Stimulated activated memory B cell treated with anti-CD40 and anti-IgM and Interleukin-4, amounts not matched to agents 10 μg/mL and 1 μg/mL and 100 μg/mL, for 72 hours (primary cell): ENCODE data around the gene DMRT1.
A peak's percentile ranks its signal among the peaks of the same experiment; 100 is the strongest.
"Not testable (repeated sequence)": the region's sequence is repeated elsewhere in the genome, so short reads cannot be mapped to it uniquely, and the experiment has no call there.

ENCODE experiments used
- ATAC-seq: fragments of 150-1000 bp; cut with Tn5 transposase; 2 replicates; pipeline ENCODE4 v1.10.0; 2021
- H3K27ac Mint-ChIP-seq: one replicate; pipeline ENCODE4 v1.8.0; 2022; ENCODE audit warnings: mild to moderate bottlenecking, mixed read lengths
- H3K27me3 Mint-ChIP-seq: one replicate; pipeline ENCODE4 v1.8.0; 2022; ENCODE audit warnings: mixed read lengths
- H3K36me3 Mint-ChIP-seq: one replicate; pipeline ENCODE4 v1.8.0; 2022; ENCODE audit warnings: mixed read lengths
- H3K4me1 Mint-ChIP-seq: one replicate; pipeline ENCODE4 v1.8.0; 2022; ENCODE audit warnings: mixed read lengths
- H3K4me3 Mint-ChIP-seq: one replicate; pipeline ENCODE4 v1.8.0; 2022; ENCODE audit warnings: mild to moderate bottlenecking, moderate library complexity, mixed read lengths
- H3K9me3 Mint-ChIP-seq: one replicate; pipeline ENCODE4 v1.8.0; 2022; ENCODE audit warnings: mixed read lengths

Gene DMRT1

DNA sequence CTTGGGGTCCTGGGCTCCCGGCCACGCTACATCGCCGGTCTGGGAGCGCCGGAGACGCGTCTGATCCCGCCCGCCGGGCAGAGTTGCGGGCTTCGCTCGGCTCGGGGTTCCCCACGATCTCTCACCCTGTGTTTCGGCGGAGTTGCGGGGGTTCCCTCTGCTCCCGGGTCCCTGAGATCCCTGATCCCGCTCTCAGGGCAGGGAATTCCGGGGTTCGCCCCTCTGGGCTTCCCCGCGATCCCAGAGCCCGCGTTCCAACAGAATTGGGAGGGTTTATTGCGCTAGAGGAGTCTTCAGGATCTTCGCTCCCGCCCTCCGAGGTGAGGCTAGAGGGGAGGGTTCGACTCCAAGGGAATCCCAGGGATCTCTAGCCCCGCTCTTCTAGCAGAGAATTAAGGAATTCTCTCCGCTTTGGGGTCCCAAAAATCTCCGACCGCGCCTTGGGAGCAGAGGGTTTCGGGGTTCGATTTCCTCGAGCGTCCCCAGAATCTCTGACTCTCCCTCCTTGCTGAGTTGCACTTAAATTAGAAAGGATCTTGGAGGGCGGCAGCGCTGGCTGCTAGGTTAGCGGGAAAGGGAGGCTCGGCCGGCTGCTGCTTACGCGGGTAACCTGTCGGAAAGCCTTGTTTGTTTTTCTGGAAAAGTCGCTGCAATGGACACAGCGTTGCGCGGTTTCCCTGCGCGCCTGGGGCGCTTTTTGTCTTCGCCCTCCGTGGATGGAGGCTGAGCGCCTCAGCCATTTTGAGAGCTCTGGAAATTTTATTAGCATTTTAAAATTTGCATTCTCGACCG, 1.3 kb downstream of the DMRT1 start:
- Mint-ChIP-seq H3K36me3 (no peaks in the 10 kb centered on the region), H3K27ac (no peak overlapping the region), H3K4me3 (no peak overlapping the region), H3K4me1 (peaks cover 12% of the 10 kb centered on the region), H3K9me3 (no peaks in the 10 kb centered on the region), H3K27me3 (peaks cover 61% of the 10 kb centered on the region)
- no peak for ATAC-seq

DNA sequence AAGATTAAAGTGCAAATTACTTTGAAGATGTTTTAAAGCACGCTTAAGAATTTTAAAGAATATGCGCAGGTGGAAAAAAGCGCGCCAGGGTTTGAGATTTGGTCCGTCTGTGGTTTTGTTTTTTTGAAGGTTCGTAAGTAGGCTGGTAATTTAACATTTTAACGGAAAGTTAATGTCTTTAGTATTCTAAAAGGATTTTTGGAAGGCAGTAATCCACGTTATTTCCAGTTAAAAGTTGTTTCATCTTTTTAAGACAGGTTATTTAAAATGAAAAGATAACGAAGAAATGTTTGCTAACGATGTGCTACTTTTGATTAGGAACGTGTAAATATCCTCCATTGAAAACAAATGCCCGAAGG, 1.9 kb downstream of the DMRT1 start:
- Mint-ChIP-seq H3K27ac (no peak overlapping the region), H3K27me3 (peaks cover 59% of the 10 kb centered on the region), H3K4me3 (no peak overlapping the region), H3K9me3 (no peaks in the 10 kb centered on the region), H3K4me1 (peaks cover 12% of the 10 kb centered on the region), H3K36me3 (no peaks in the 10 kb centered on the region)
- no peak for ATAC-seq

DNA sequence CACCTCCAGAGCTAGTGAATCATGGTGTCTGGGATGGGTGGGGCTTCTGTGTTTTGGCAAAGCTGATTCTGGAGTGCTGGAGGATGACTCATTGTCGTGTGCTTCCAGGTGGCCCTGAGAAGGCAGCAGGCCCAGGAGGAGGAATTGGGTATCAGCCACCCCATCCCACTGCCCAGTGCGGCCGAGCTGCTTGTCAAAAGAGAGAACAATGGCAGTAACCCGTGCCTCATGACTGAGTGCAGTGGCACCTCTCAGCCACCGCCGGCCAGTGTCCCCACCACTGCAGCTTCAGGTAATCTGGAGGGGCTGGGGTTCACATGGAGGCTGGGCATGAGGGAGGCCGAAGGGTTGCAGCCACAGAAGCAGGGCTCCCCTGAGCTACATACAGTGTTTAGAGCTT, 5.4 kb downstream of the DMRT1 start:
- H3K4me3 Mint-ChIP-seq, result no peak overlapping the region
- H3K27me3 Mint-ChIP-seq, result peaks cover 54% of the 10 kb centered on the region
- H3K27ac Mint-ChIP-seq, result no peak overlapping the region
- ATAC-seq, result no peak
- H3K36me3 Mint-ChIP-seq, result no peaks in the 10 kb centered on the region
- no peaks in the 10 kb centered on the region for H3K4me1 Mint-ChIP-seq
- H3K9me3 Mint-ChIP-seq, result no peaks in the 10 kb centered on the region

DNA sequence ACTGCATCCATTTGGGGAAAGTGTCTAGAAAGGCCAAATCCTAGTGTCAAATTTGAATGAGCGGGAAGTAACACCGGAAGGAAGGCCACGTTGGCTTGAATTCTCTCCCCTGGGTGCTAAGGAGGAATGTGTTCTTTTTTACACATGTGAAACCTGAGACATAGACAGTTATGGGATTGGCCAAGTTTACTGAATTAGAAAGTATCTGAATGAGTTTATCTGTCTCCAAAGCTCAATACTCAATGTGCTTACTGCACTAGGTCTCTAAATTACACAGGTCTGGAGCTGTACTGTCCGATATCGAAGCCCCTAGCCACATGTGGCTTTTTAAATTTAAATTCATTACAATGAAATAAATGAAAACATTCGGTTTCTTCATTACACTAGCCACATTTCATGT, 6.0 kb downstream of the DMRT1 start:
- no peak for ATAC-seq
- Mint-ChIP-seq H3K4me1 (no peaks in the 10 kb centered on the region), H3K27ac (no peak overlapping the region), H3K9me3 (no peaks in the 10 kb centered on the region), H3K36me3 (no peaks in the 10 kb centered on the region), H3K4me3 (no peak overlapping the region), H3K27me3 (peaks cover 60% of the 10 kb centered on the region)

DNA sequence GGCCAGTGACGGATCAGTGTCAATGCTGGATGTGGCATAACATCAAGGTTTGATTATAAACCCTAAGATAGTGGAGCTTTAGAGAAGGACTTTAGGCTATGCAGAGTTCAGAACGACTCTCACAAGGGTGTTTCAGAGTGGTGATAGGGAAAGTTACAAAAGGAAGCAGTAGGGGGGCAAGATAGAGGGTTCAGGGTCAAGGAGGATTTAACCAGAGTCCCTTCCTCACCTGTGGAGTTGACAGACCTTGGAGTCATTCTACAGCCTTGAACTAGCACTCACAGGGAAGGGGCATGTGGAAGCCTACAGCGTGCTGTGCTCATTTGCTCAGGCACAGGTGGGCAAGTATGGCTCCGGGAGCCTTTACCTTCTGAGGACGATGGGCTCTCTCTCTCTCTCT, 7.9 kb downstream of the DMRT1 start:
- no peak for ATAC-seq
- Mint-ChIP-seq H3K4me3 (no peak overlapping the region), H3K27me3 (peaks cover 53% of the 10 kb centered on the region), H3K27ac (no peak overlapping the region), H3K9me3 (no peaks in the 10 kb centered on the region), H3K4me1 (no peaks in the 10 kb centered on the region), H3K36me3 (no peaks in the 10 kb centered on the region)

DNA sequence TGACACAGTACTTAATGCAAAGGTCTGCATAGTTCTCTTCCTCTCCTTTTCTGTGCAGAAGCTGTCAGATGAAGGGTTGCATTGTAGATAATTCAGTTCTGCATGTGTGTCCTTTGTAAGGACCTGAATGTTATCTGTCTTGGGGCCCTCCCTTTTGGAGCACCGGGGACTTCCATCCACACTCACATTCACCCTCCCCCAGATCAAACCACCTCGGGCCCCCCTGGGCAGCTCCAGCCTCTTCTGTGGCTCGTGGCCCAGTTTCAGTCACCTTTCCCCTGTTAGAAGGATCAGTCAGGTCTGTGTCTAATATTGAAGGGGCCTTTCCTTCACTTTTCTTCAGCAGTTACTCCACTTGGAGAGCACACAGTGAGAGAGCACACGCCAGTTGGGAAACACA, 11.0 kb downstream of the DMRT1 start:
- H3K27me3 Mint-ChIP-seq, result peaks cover 36% of the 10 kb centered on the region

DNA sequence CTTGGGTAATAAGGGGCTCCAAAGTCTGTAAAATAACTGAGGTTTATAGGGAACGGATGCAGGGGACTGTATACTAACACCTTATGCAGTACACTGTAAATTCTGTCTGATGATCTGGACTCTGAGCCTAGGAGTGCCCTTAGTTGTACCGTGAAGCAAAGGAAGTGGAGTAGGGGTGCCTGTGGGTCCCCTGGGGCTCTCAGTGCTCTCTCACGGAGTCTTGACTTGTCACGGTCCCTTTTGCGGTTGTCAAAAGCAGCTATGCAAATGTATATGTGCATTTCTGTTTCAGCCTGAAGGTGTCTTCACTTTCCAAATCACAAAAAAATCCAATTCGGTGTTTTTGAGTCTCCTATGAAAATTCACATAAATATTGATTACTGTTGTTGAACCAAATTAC, 17.8 kb downstream of the DMRT1 start:
- Mint-ChIP-seq H3K27ac (no peak overlapping the region), H3K27me3 (peaks cover 62% of the 10 kb centered on the region), H3K36me3 (no peaks in the 10 kb centered on the region), H3K4me3 (no peak overlapping the region), H3K4me1 (peaks cover 21% of the 10 kb centered on the region), H3K9me3 (peaks cover 3% of the 10 kb centered on the region)
- peak; percentile 97 for ATAC-seq

More for the DNA sequence above, 11.0 kb downstream of the DMRT1 start:
- H3K9me3 Mint-ChIP-seq, result no peaks in the 10 kb centered on the region
- no peak for ATAC-seq
- H3K27ac Mint-ChIP-seq, result no peak overlapping the region
- no peaks in the 10 kb centered on the region for H3K36me3 Mint-ChIP-seq
- H3K4me3 Mint-ChIP-seq, result no peak overlapping the region
- H3K4me1 Mint-ChIP-seq, result no peaks in the 10 kb centered on the region

DNA sequence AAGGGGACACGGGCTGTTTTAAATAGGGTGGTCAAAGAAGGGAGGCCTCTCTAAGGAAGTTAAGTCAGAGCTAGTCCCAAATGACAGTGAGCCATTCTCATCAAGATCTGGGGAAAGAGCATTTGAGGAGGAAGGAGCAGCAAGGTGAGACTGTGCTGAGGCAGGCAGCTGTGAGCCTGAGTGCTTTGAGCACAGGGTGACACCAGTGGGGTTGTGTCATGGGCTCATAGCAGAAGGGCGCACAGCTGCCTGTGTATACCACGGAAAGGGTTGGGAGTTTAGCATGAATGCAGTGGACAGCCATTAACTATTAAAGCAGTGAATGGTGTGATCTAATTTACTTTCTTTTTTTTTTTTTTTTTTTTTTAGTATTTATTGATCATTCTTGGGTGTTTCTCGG, 19.2 kb downstream of the DMRT1 start:
- H3K9me3 Mint-ChIP-seq, result peaks cover 3% of the 10 kb centered on the region
- H3K27ac Mint-ChIP-seq, result no peak overlapping the region
- H3K27me3 Mint-ChIP-seq, result peaks cover 68% of the 10 kb centered on the region
- H3K36me3 Mint-ChIP-seq, result no peaks in the 10 kb centered on the region
- H3K4me1 Mint-ChIP-seq, result peaks cover 21% of the 10 kb centered on the region
- no peak overlapping the region for H3K4me3 Mint-ChIP-seq
- no peak for ATAC-seq

DNA sequence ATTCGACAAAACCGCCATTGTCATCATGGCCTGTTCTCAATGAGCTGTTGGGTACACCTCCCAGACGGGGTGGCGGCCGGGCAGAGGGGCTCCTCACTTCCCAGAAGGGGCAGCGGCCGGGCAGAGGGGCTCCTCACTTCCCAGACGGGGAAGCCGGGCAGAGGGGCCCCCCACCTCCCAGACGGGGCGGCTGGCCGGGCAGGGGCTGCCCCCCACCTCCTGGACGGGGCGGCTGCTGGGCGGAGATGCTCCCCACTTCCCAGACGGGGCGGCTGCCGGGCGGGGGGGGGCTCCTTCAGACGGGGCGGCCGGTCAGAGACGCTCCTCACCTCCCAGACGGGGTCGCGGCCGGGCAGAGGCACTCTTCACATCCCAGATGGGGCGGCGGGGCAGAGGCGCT, 20.0 kb downstream of the DMRT1 start:
- not testable (repeated sequence) for H3K9me3 Mint-ChIP-seq, H3K36me3 Mint-ChIP-seq, H3K4me3 Mint-ChIP-seq, H3K27ac Mint-ChIP-seq, ATAC-seq
- Mint-ChIP-seq H3K4me1 (peaks cover 21% of the 10 kb centered on the region), H3K27me3 (peaks cover 76% of the 10 kb centered on the region)

DNA sequence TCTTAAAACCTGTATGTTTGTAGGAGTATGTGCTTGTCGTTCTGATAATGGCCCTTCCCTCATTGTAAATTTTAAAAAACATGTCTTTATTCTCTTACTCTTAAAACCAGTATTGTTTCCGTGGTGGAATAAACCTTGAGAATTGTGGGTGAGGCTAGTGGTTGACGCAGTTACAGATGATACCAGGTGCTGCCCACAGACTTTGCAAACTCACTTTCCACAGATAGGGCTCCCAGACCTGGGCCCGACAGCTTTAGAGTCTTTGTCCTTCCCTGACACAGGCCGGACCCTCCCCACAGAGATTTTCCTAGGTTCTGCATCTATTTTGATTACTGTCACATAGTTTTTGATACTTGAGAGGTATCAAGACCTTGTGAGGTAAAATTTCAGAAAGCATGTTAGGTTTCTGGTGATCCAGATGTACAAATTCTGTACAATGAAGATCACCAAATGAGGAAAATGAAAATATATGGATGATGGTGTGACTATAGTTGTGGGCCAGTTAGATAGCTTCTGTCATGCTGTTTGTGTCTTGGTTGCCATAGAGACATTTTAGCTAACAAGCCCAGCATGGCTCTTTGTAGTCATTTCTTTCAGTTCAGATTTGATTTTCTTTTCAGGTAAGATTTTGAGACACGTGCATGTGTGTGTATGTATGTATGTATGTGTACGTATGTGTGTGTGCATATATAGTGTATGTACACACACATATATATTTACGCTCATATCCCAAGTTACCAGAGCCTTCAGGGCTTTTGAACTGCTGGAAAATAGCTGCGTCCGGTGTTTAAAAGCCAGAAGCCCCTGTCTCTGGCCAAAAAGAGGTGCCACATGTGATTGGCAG, 33.8 kb downstream of the DMRT1 start:
- no peaks in the 10 kb centered on the region for H3K9me3 Mint-ChIP-seq

DNA sequence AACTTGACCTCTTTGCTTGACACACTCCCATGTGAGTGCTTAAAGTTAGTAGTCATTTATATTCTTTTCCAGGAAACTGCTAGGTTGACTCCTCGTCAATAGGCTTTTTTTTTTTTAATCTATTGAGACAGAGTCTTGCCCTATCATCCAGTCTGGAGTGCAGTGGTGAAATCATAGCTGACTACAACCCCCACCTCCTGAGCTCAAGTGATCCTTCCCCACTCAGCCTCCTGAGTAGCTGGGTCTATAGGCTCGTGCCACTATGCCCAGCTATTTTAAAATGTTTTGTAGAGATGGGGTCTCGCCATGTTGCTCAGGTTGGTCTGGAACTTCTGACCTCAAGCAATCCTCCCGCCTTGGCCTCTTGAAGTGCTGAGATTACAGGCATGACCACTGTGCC, 34.9 kb downstream of the DMRT1 start:
- H3K27me3 Mint-ChIP-seq, result peaks cover 13% of the 10 kb centered on the region
- H3K4me3 Mint-ChIP-seq, result no peak overlapping the region
- H3K27ac Mint-ChIP-seq, result no peak overlapping the region
- H3K9me3 Mint-ChIP-seq, result no peaks in the 10 kb centered on the region
- H3K36me3 Mint-ChIP-seq, result no peaks in the 10 kb centered on the region
- no peaks in the 10 kb centered on the region for H3K4me1 Mint-ChIP-seq
- no peak for ATAC-seq

More for the DNA sequence above, 33.8 kb downstream of the DMRT1 start:
- H3K27me3 Mint-ChIP-seq, result peaks cover 7% of the 10 kb centered on the region
- no peak overlapping the region for H3K27ac Mint-ChIP-seq
- H3K36me3 Mint-ChIP-seq, result no peaks in the 10 kb centered on the region
- no peaks in the 10 kb centered on the region for H3K4me1 Mint-ChIP-seq
- no peak overlapping the region for H3K4me3 Mint-ChIP-seq
- no peak for ATAC-seq

DNA sequence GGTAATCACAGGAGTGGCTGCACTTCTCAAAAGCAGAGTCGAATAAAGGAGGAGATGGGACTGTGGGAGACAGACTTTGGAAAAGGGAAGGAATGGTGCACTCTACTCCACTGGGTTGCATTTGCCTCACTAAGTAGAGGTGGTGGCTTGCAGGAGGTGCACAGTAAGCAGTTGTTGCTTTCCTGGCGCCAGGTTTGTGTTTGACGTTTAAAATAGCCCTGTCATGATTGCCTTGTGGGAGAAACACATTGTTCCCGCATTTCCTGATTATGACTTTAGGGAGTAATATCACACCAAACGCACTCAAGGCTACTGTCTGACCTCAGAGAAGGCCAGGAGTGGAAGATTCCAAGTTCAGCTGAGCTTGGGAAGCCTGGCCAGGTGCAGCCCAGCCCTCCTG, 36.7 kb downstream of the DMRT1 start:
- peaks cover 31% of the 10 kb centered on the region for H3K27me3 Mint-ChIP-seq
- ATAC-seq, result no peak
- H3K27ac Mint-ChIP-seq, result no peak overlapping the region

DNA sequence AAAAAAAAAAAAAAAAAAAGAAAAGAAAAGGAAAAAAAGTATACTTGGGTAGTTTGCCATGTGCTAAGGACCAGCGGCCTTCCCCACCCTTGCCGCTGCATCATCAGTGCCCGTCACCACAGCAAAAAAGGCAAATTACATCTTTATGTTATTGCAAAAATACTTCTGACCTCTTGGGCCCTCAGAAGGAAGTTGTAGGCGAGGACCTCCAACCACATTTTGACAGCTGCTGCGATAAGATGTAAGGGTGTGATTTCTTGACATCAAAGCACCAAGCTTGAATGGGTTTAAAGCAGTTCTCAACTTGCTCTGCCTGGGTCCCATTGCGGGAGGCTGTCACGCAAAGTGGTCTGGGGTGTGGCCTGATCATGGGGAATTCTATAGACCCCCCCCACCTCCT, 39.2 kb downstream of the DMRT1 start:
- no peak for ATAC-seq
- Mint-ChIP-seq H3K27ac (no peak overlapping the region), H3K4me1 (no peaks in the 10 kb centered on the region), H3K36me3 (no peaks in the 10 kb centered on the region), H3K9me3 (no peaks in the 10 kb centered on the region), H3K27me3 (peaks cover 55% of the 10 kb centered on the region), H3K4me3 (no peak overlapping the region)

More for the DNA sequence above, 36.7 kb downstream of the DMRT1 start:
- Mint-ChIP-seq H3K4me3 (no peak overlapping the region), H3K4me1 (no peaks in the 10 kb centered on the region), H3K36me3 (no peaks in the 10 kb centered on the region), H3K9me3 (no peaks in the 10 kb centered on the region)

DNA sequence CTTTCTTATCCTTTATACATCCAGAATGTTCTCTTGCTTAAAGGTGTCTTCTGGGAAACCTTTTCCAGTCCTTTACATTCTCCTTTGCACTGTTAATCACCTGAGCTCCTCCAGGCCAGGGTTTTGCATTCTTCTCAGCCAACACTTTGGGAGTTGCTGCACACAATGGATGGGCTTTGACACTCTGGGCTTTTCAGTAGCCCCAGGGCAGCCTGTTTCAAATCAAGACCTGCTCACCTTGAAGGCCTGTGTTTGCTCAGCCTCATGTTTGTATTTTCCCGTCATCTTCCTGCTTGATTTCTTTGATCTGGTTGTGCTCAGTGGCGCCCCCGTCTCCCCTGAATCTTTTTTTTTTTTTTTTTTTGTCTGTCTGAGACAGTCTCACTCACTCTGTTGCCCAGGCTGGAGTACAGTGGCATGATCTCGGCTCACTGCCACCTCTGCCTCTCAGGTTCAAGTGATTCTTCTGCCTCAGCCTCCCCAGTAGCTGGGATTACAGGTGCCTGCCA, 41.0 kb downstream of the DMRT1 start:
- Mint-ChIP-seq H3K9me3 (no peaks in the 10 kb centered on the region), H3K27me3 (peaks cover 55% of the 10 kb centered on the region), H3K4me3 (no peak overlapping the region), H3K36me3 (no peaks in the 10 kb centered on the region), H3K4me1 (no peaks in the 10 kb centered on the region), H3K27ac (no peak overlapping the region)
- ATAC-seq, result no peak

DNA sequence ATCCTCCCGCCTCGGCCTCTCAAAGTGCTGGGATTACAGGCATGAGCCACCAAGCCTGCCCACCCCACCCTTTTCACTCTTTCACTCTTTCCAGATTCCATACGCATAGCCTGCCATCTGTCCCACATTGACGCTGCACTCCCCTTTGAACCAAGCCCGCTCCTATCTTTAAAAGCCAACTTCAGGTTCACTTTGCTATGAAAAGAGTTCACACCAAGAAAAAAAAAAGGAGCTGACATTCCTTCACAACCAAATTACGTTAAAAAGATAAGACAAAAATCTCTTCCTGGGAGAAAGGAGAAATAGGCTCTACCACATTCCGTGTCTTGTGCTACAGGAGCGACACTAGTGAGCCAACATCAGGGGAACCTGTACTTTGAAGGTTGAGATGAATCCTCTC, 41.5 kb downstream of the DMRT1 start:
- H3K4me3 Mint-ChIP-seq, result no peak overlapping the region
- no peaks in the 10 kb centered on the region for H3K4me1 Mint-ChIP-seq
- no peaks in the 10 kb centered on the region for H3K36me3 Mint-ChIP-seq
- no peaks in the 10 kb centered on the region for H3K9me3 Mint-ChIP-seq
- peaks cover 55% of the 10 kb centered on the region for H3K27me3 Mint-ChIP-seq
- H3K27ac Mint-ChIP-seq, result no peak overlapping the region
- ATAC-seq, result no peak

DNA sequence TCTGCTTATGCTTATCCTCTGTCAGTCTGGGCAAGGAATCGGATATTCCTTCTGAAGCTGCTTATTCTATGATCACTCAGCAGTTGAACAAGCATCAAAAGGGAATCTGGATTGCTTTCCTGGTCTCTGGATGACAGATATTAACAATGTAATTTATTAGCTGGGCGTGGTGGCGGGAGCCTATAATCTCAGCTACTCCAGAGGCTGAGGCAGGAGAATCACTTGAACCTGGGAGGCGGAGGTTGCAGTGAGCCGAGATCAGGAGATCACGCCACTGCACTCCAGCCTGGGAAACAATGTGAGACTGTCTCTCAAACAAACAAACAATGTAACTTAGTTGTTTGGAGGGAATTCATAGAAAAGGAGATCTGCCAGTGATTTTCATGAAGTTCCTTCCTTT, 45.4 kb downstream of the DMRT1 start:
- H3K4me1 Mint-ChIP-seq, result no peaks in the 10 kb centered on the region
- no peak overlapping the region for H3K4me3 Mint-ChIP-seq
- no peaks in the 10 kb centered on the region for H3K36me3 Mint-ChIP-seq
- no peak for ATAC-seq
- H3K27ac Mint-ChIP-seq, result no peak overlapping the region
- H3K9me3 Mint-ChIP-seq, result no peaks in the 10 kb centered on the region
- H3K27me3 Mint-ChIP-seq, result peaks cover 40% of the 10 kb centered on the region
